H1 (cell line): ENCODE measurements around the gene CALD1. TPM values are rescaled to one million over a fixed set of nuclear protein-coding genes. Genes with fewer than 3 reads are reported as not detected.

ENCODE experiments used
- CTCF ChIA-PET: fragments of 300-600 bp; sonication (Branson Sonifier 250); formaldehyde crosslinking; loops from one replicate; lab custom pipeline; 2021; ENCODE audit not compliant: partially characterized antibody; lab: Charles Lee
- POLR2A ChIA-PET: fragments of 300-600 bp; sonication (Branson Sonifier 250); formaldehyde crosslinking; loops from one replicate; lab custom pipeline; 2021; ENCODE audit warnings: inconsistent platforms; ENCODE audit not compliant: partially characterized antibody; lab: Charles Lee
- DNase-seq, 2 experiments: peaks; one replicate each; pipeline versions ENCODE4 v3.0.0 to v3.0.0-alpha.2; 2010 to 2022; ENCODE audit warnings: low spot score in 2 of 2, low read depth in 1 of 2, mixed read lengths in 1 of 2
- FAIRE-seq: peaks from 2 replicates; lab custom pipeline; 2011; peaks lifted over from hg19 to GRCh38; lab: Jason Lieb, UNC
- H2AFZ ChIP-seq: 2 replicates; pipeline ENCODE4 v1.8.1; 2012; ENCODE audit warnings: low read length, inconsistent platforms
- H2AK5ac ChIP-seq: 2 replicates; pipeline ENCODE4 v1.6.1; 2013; ENCODE audit warnings: low read depth, low read length
- H2BK120ac ChIP-seq: replicated peaks from 2 replicates; pipeline ENCODE3; 2013; ENCODE audit warnings: low read depth, low read length, inconsistent platforms
- H2BK12ac ChIP-seq: 2 replicates; pipeline ENCODE4 v1.6.1; 2013; ENCODE audit warnings: low read depth, low read length
- H2BK15ac ChIP-seq: 2 replicates; pipeline ENCODE4 v1.6.1; 2013; ENCODE audit warnings: low read length
- H2BK20ac ChIP-seq: 2 replicates; pipeline ENCODE4 v1.6.1; 2013; ENCODE audit warnings: low read length
- H2BK5ac ChIP-seq: 2 replicates; pipeline ENCODE4 v1.6.1; 2013; ENCODE audit warnings: low read depth, low read length
- H3K14ac ChIP-seq: 2 replicates; pipeline ENCODE4 v1.6.1; 2013; ENCODE audit warnings: inconsistent platforms; ENCODE audit not compliant: insufficient read length
- H3K18ac ChIP-seq: 2 replicates; pipeline ENCODE4 v1.6.1; 2013; ENCODE audit warnings: low read length; ENCODE audit errors: extremely low read depth
- H3K23ac ChIP-seq: 2 replicates; pipeline ENCODE4 v1.6.1; 2013; ENCODE audit warnings: inconsistent platforms; ENCODE audit not compliant: insufficient read length
- H3K23me2 ChIP-seq: 2 replicates; pipeline ENCODE4 v1.6.1; 2013; ENCODE audit warnings: low read depth, low read length
- H3K27ac ChIP-seq: 2 replicates; pipeline ENCODE4 v1.6.1; 2011; ENCODE audit warnings: low read depth, low read length, inconsistent platforms
- H3K27me3 ChIP-seq, 4 experiments: replicated peaks in 1 of 4; 1 replicate in 1 of 4; 2 replicates in 3 of 4; pipeline versions ENCODE4 v1.6.1 to v1.8.1; 2011 to 2013; ENCODE audit warnings: low read length in 3 of 4, mild to moderate bottlenecking in 3 of 4, inconsistent platforms in 2 of 4, mixed read lengths in 2 of 4, moderate library complexity in 1 of 4; ENCODE audit not compliant: control insufficient read depth in 3 of 4, insufficient read depth in 3 of 4; ENCODE audit errors: extremely low read depth in 1 of 4
- H3K36me3 ChIP-seq, 4 experiments: 2 replicates each; pipeline versions ENCODE4 v1.6.1 to v1.8.1; 2011 to 2013; ENCODE audit warnings: mild to moderate bottlenecking in 4 of 4, low read length in 3 of 4, moderate library complexity in 2 of 4, control low read depth in 1 of 4, inconsistent platforms in 1 of 4; ENCODE audit not compliant: insufficient read depth in 4 of 4, control insufficient read depth in 2 of 4
- H3K4ac ChIP-seq: replicated peaks from 2 replicates; pipeline ENCODE3; 2013; ENCODE audit warnings: low read length, low read depth, mixed read lengths, inconsistent platforms; ENCODE audit not compliant: insufficient read length
- H3K4me1 ChIP-seq, 4 experiments: replicated peaks in 1 of 4; 1 replicate in 1 of 4; 2 replicates in 3 of 4; pipeline versions ENCODE4 v1.6.1 to v1.8.1; 2011 to 2013; ENCODE audit warnings: low read length in 3 of 4, inconsistent platforms in 2 of 4, mixed read lengths in 1 of 4; ENCODE audit not compliant: insufficient read depth in 4 of 4, control insufficient read depth in 3 of 4
- H3K4me2 ChIP-seq, 2 experiments: 2 replicates each; pipeline versions ENCODE4 v1.6.1 to v1.8.1; 2011 to 2013; ENCODE audit warnings: low read depth in 2 of 2, low read length in 2 of 2, control low read depth in 1 of 2, inconsistent platforms in 1 of 2, mild to moderate bottlenecking in 1 of 2; ENCODE audit not compliant: insufficient read depth in 1 of 2
- H3K4me3 ChIP-seq, 4 experiments: fragments of 200-600, 300-600 bp in 1 of 4; sonication (generic), shearing (Covaris generic), sonication (Bioruptor Twin) in 1 of 4; 2 replicates each; pipeline versions ENCODE4 v1.5.1 to v1.8.1; 2011 to 2016; ENCODE audit warnings: low read length in 4 of 4, low read depth in 3 of 4, control low read depth in 2 of 4, inconsistent platforms in 2 of 4, mild to moderate bottlenecking in 2 of 4, mixed read lengths in 1 of 4, moderate library complexity in 1 of 4; ENCODE audit not compliant: insufficient read depth in 2 of 4; ENCODE audit errors: extremely low read depth in 1 of 4
- H3K56ac ChIP-seq: replicated peaks from 2 replicates; pipeline ENCODE3; 2013; ENCODE audit warnings: low read depth, mild to moderate bottlenecking, mixed read lengths, low read length, inconsistent platforms; ENCODE audit not compliant: insufficient read length
- H3K79me1 ChIP-seq: 2 replicates; pipeline ENCODE4 v1.6.1; 2013; ENCODE audit warnings: low read depth, low read length, control low read depth
- H3K79me2 ChIP-seq, 2 experiments: 2 replicates each; pipeline versions ENCODE4 v1.6.1 to v1.8.1; 2012 to 2013; ENCODE audit warnings: low read length in 2 of 2, mild to moderate bottlenecking in 2 of 2, inconsistent platforms in 1 of 2; ENCODE audit not compliant: insufficient read depth in 2 of 2, control insufficient read depth in 1 of 2
- H3K9ac ChIP-seq, 4 experiments: replicated peaks in 1 of 4; 1 replicate in 1 of 4; 2 replicates in 3 of 4; pipeline versions ENCODE4 v1.6.1 to v1.8.1; 2011 to 2013; ENCODE audit warnings: low read depth in 3 of 4, low read length in 3 of 4, control low read depth in 2 of 4, mild to moderate bottlenecking in 2 of 4, moderate library complexity in 2 of 4, inconsistent platforms in 1 of 4; ENCODE audit errors: extremely low read depth in 1 of 4
- H3K9me3 ChIP-seq, 2 experiments: 2 replicates each; pipeline versions ENCODE4 v1.6.1 to v1.8.1; 2012 to 2013; ENCODE audit warnings: mild to moderate bottlenecking in 2 of 2, moderate library complexity in 2 of 2, control low read depth in 1 of 2, inconsistent platforms in 1 of 2, low read depth in 1 of 2, low read length in 1 of 2, mixed read lengths in 1 of 2; ENCODE audit not compliant: insufficient read depth in 2 of 2
- H4K20me1 ChIP-seq, 2 experiments: replicated peaks in 1 of 2; 2 replicates each; pipeline versions ENCODE3 to v1.8.1; 2011 to 2013; ENCODE audit warnings: inconsistent platforms in 2 of 2, low read length in 2 of 2, mild to moderate bottlenecking in 1 of 2; ENCODE audit not compliant: insufficient read depth in 2 of 2, control insufficient read depth in 1 of 2
- H4K5ac ChIP-seq: 2 replicates; pipeline ENCODE4 v1.6.1; 2013; ENCODE audit warnings: low read length, low read depth, mixed read lengths, inconsistent platforms; ENCODE audit not compliant: insufficient read length
- H4K8ac ChIP-seq: 2 replicates; pipeline ENCODE4 v1.8.0; 2013; ENCODE audit warnings: mild to moderate bottlenecking, moderate library complexity, low read length, inconsistent platforms; ENCODE audit not compliant: insufficient read depth; ENCODE audit errors: extremely low read depth
- H4K91ac ChIP-seq: replicated peaks from 2 replicates; pipeline ENCODE3; 2013; ENCODE audit warnings: low read length, mixed read lengths, inconsistent platforms; ENCODE audit not compliant: insufficient read length
- FOSL1 ChIP-seq: IDR thresholded peaks from 2 replicates; pipeline ENCODE4 v1.6.1; 2011; ENCODE audit warnings: mild to moderate bottlenecking, low read depth, low read length, moderate library complexity; ENCODE audit not compliant: insufficient read depth
- HDAC6 ChIP-seq: IDR thresholded peaks from one replicate; pipeline ENCODE4 v1.7.1; 2012; ENCODE audit warnings: low read depth, mild to moderate bottlenecking, inconsistent platforms, low read length, moderate library complexity
- JUND ChIP-seq: IDR thresholded peaks from 2 replicates; pipeline ENCODE4 v1.6.1; 2011; ENCODE audit warnings: mild to moderate bottlenecking, improper control_type of control experiment, low read length
- KDM4A ChIP-seq: IDR thresholded peaks from one replicate; pipeline ENCODE4 v1.7.1; 2012; ENCODE audit warnings: low read depth, mild to moderate bottlenecking, moderate library complexity, low read length, inconsistent platforms; ENCODE audit not compliant: severe bottlenecking
- MAFK ChIP-seq: IDR thresholded peaks from 2 replicates; pipeline ENCODE4 v1.6.1; 2012; ENCODE audit warnings: low read depth, mild to moderate bottlenecking, improper control_type of control experiment, low read length
- RBBP5 ChIP-seq: IDR thresholded peaks from 2 replicates; pipeline ENCODE4 v1.7.1; 2012; ENCODE audit warnings: low read depth, mild to moderate bottlenecking, inconsistent platforms, low read length, moderate library complexity, borderline replicate concordance
- RFX5 ChIP-seq: IDR thresholded peaks from 2 replicates; pipeline ENCODE4 v1.6.1; 2011; ENCODE audit warnings: low read depth, low read length, improper control_type of control experiment, borderline replicate concordance
- SAP30 ChIP-seq: fragments of 300-600 bp; sonication (generic); IDR thresholded peaks from 2 replicates; pipeline ENCODE4 v1.7.1; 2012; ENCODE audit warnings: low read length, moderate library complexity, mild to moderate bottlenecking, inconsistent platforms; ENCODE audit not compliant: insufficient read depth, insufficient replicate concordance
- SP2 ChIP-seq: IDR thresholded peaks from 2 replicates; pipeline ENCODE4 v1.6.1; 2012; ENCODE audit warnings: mild to moderate bottlenecking, low read length, inconsistent platforms
- TBP ChIP-seq: IDR thresholded peaks from 2 replicates; pipeline ENCODE4 v1.6.1; 2011; ENCODE audit warnings: low read depth, low read length, improper control_type of control experiment
- WGBS, 2 experiments: shearing (Covaris generic) in 1 of 2; methylation state at CpG; one replicate each; pipeline versions ENCODE4 v1.1.6 to v1.1.7; 2013 to 2015; ENCODE audit warnings: low lambda C conversion rate in 2 of 2, mixed read lengths in 2 of 2, inconsistent platforms in 1 of 2, low coverage in 1 of 2, missing lambda C conversion rate in 1 of 2; ENCODE audit not compliant: insufficient replicate concordance in 2 of 2, insufficient coverage in 1 of 2, insufficient read length in 1 of 2; ENCODE audit errors: extremely low coverage in 1 of 2, missing lambda C conversion rate in 1 of 2; 5-methylcytosine and 5-hydroxymethylcytosine counted together
- polyA plus RNA-seq, 7 experiments: library from polyadenylated mRNA; depleted of rRNA in 3 of 7; stranded (reverse) in 5 of 7; unstranded in 2 of 7; fragments of >200 nt in 5 of 7; fragments of 200-250 nt in 2 of 7; gene quantifications; 1 replicate in 5 of 7; 2 replicates in 1 of 7; 4 replicates in 1 of 7; pipeline versions ENCODE4 v1.2.1 to v1.2.3, GENCODE V29; 2011 to 2013; ENCODE audit warnings: missing spikeins in 2 of 7, mixed read lengths in 2 of 7
- total RNA-seq: library from RNA; stranded (reverse); fragmentation: NEBNext Ultra II Directional; extraction: Animal tissue kit (Norgen Biotek cat#: 25700); gene quantifications from 2 replicates; pipeline ENCODE4 v1.2.1, GENCODE V29; 2021

CALD1 gene
- total and polyA plus RNA-seq, 2 of the 8 experiments (the other 6 are each of a cell fraction or from before 2014, with no cell fraction given) = 34.3 to 177 TPM

- 95% methylated on average over 3 of the region's 3 CpGs; no CpG with 5 or more reads in 1 of the 2 experiments for WGBS, 2 experiments
- DNase-seq (no peak), FAIRE-seq (no peak)
- Histone ChIP-seq H3K14ac (no peak overlapping the region), H2BK20ac (no peak overlapping the region), H3K56ac (no peak overlapping the region), H3K23ac (no peak overlapping the region), H2AK5ac (no peak overlapping the region), H3K4ac (no peak overlapping the region), H4K20me1 (no peaks in the 10 kb centered on the region), H4K8ac (no peak overlapping the region), H3K79me1 (0 out of 2 replicates have a peak, but pooled peaks cover 3% of the 10 kb centered on the region), H3K9me3 (no peaks in the 10 kb centered on the region), H3K4me1 (no peaks in the 10 kb centered on the region; a peak in 1 of 7 replicates), H4K5ac (no peak overlapping the region), H3K4me2 (no peak overlapping the region), H3K23me2 (no peaks in the 10 kb centered on the region), H3K79me2 (peaks cover 0 to 5% of the 10 kb centered on the region in 2 experiments; a peak in 2 of 4 replicates), H2BK5ac (no peak overlapping the region), H3K4me3 (no peak overlapping the region), H2BK15ac (no peak overlapping the region), H3K9ac (no peak overlapping the region), H3K18ac (no peak overlapping the region), H3K27ac (no peak overlapping the region), H2BK12ac (no peak overlapping the region), H4K91ac (no peak overlapping the region), H2BK120ac (no peak overlapping the region), H2AFZ (no peak overlapping the region), H3K27me3 (no peaks in the 10 kb centered on the region), H3K36me3 (no peaks in the 10 kb centered on the region)
- TF ChIP-seq KDM4A (no peak), HDAC6 (no peak), SAP30 (no peak), JUND (no peak), FOSL1 (no peak), RFX5 (no peak), TBP (no peak), RBBP5 (no peak), SP2 (no peak), MAFK (no peak)
- ChIA-PET POLR2A (interaction anchor here (1.1 to 1.2 kb wide), 2 partner anchors 16 to 109 kb away, joined by 3 to 5 read pairs; no protein-coding TSS in a partner anchor), CTCF (interaction anchor here (0.8 to 2.1 kb wide), 3 partner anchors 29 to 87 kb away, joined by 3 to 7 read pairs (median 3); no protein-coding TSS in a partner anchor)
Measured at GRCh38 chr7:134811765-134812164, 32.3 kb downstream of the CALD1 start.
